IMR-90 (cell line): ENCODE results near the gene ARHGEF40. TPM values are rescaled to one million over a fixed set of nuclear protein-coding genes. Genes with fewer than 3 reads are reported as not detected.

Source experiments
- ATAC-seq: fragments of 200-7000 bp; cut with Tn5 transposase; 2 replicates; pipeline ENCODE4 v1.9.1; 2020; ENCODE audit warnings: low read depth, mild to moderate bottlenecking, moderate library complexity
- BruUV-seq: library from RNA; stranded (reverse); fragments of 400-500 nt; replicated peaks from 2 replicates; lab custom pipeline; 2021; lab: Mats Ljungman, UMichigan
- CTCF ChIA-PET: fragments of 300-600 bp; formaldehyde crosslinking; extraction: SDS; loops from one replicate; lab custom pipeline; 2021; ENCODE audit warnings: antibody characterized with exemption; lab: Yijun Ruan, JAX
- POLR2A ChIA-PET: fragments of 300-600 bp; sonication (Branson Sonifier 250); formaldehyde crosslinking; loops from one replicate; lab custom pipeline; 2022; ENCODE audit warnings: antibody characterized with exemption; ENCODE audit not compliant: unreplicated experiment; lab: Charles Lee
- DNase-seq: peaks from one replicate; pipeline ENCODE4 v3.0.0; 2013
- H2AFZ ChIP-seq: replicated peaks from 2 replicates; pipeline ENCODE3; 2013; ENCODE audit warnings: low read length, mild to moderate bottlenecking; ENCODE audit not compliant: poor library complexity
- H2AK5ac ChIP-seq: 2 replicates; pipeline ENCODE4 v1.6.1; 2013; ENCODE audit warnings: low read depth, low read length, inconsistent platforms
- H2AK9ac ChIP-seq: replicated peaks from 2 replicates; pipeline ENCODE3; 2013; ENCODE audit warnings: mild to moderate bottlenecking, low read depth, low read length, moderate library complexity; ENCODE audit not compliant: poor library complexity
- H2BK120ac ChIP-seq: 2 replicates; pipeline ENCODE4 v1.6.1; 2013; ENCODE audit warnings: low read depth, low read length, inconsistent platforms
- H2BK15ac ChIP-seq: 3 replicates; pipeline ENCODE4 v1.6.1; 2013; ENCODE audit warnings: low read depth, low read length, inconsistent platforms
- H2BK20ac ChIP-seq: 2 replicates; pipeline ENCODE4 v1.6.1; 2013; ENCODE audit warnings: low read depth, mild to moderate bottlenecking, inconsistent platforms, low read length, moderate library complexity
- H2BK5ac ChIP-seq: 2 replicates; pipeline ENCODE4 v1.6.1; 2013; ENCODE audit warnings: mild to moderate bottlenecking, low read depth, low read length, inconsistent platforms; ENCODE audit not compliant: poor library complexity, severe bottlenecking
- H3K14ac ChIP-seq: replicated peaks from 2 replicates; pipeline ENCODE4 v1.6.1; 2013; ENCODE audit warnings: low read depth, low read length, inconsistent platforms
- H3K18ac ChIP-seq: 2 replicates; pipeline ENCODE4 v1.6.1; 2013; ENCODE audit warnings: low read depth, low read length, control low read depth
- H3K23ac ChIP-seq: 2 replicates; pipeline ENCODE4 v1.6.1; 2013; ENCODE audit warnings: low read depth, low read length, inconsistent platforms
- H3K27ac ChIP-seq: 2 replicates; pipeline ENCODE4 v1.5.1; 2013; ENCODE audit warnings: mild to moderate bottlenecking, control low read depth, low read length; ENCODE audit not compliant: insufficient read depth
- H3K27me3 ChIP-seq: 2 replicates; pipeline ENCODE4 v1.6.1; 2013; ENCODE audit warnings: low read length; ENCODE audit not compliant: control insufficient read depth, insufficient read depth
- H3K36me3 ChIP-seq: 2 replicates; pipeline ENCODE4 v1.6.1; 2013; ENCODE audit warnings: low read length, mixed read lengths; ENCODE audit not compliant: control insufficient read depth, insufficient read depth
- H3K4ac ChIP-seq: 2 replicates; pipeline ENCODE4 v1.6.1; 2013; ENCODE audit warnings: low read depth, low read length, inconsistent platforms
- H3K4me1 ChIP-seq: 2 replicates; pipeline ENCODE4 v1.6.1; 2013; ENCODE audit warnings: low read length, mixed read lengths; ENCODE audit not compliant: control insufficient read depth, insufficient read depth
- H3K4me2 ChIP-seq: 2 replicates; pipeline ENCODE4 v1.6.1; 2013; ENCODE audit warnings: low read depth, mild to moderate bottlenecking, control low read depth, low read length, moderate library complexity
- H3K4me3 ChIP-seq: 2 replicates; pipeline ENCODE4 v1.5.1; 2013; ENCODE audit warnings: low read depth, mild to moderate bottlenecking, control low read depth, low read length, moderate library complexity; ENCODE audit not compliant: insufficient read depth
- H3K56ac ChIP-seq: 2 replicates; pipeline ENCODE4 v1.6.1; 2013; ENCODE audit warnings: low read length, inconsistent platforms; ENCODE audit not compliant: insufficient read depth; ENCODE audit errors: extremely low read depth
- H3K79me1 ChIP-seq, 2 experiments: 2 replicates each; pipeline ENCODE4 v1.6.1; 2013; ENCODE audit warnings: low read length in 2 of 2, inconsistent platforms in 1 of 2, low read depth in 1 of 2
- H3K9ac ChIP-seq: 2 replicates; pipeline ENCODE4 v1.6.1; 2013; ENCODE audit warnings: low read depth, low read length, control low read depth
- H3K9me1 ChIP-seq: 2 replicates; pipeline ENCODE4 v1.6.1; 2013; ENCODE audit warnings: low read length, inconsistent platforms; ENCODE audit not compliant: insufficient read depth
- H3K9me3 ChIP-seq: 2 replicates; pipeline ENCODE4 v1.6.1; 2013; ENCODE audit warnings: low read length; ENCODE audit not compliant: control insufficient read depth, insufficient read depth
- H4K20me1 ChIP-seq: 2 replicates; pipeline ENCODE4 v1.6.1; 2013; ENCODE audit warnings: low read length, inconsistent platforms; ENCODE audit not compliant: insufficient read depth
- H4K5ac ChIP-seq: 2 replicates; pipeline ENCODE4 v1.6.1; 2013; ENCODE audit warnings: mild to moderate bottlenecking, low read depth, low read length, control low read depth
- H4K8ac ChIP-seq, 2 experiments: 2 replicates each; pipeline ENCODE4 v1.6.1; 2013; ENCODE audit warnings: low read depth in 2 of 2, low read length in 2 of 2, control low read depth in 1 of 2, inconsistent platforms in 1 of 2
- H4K91ac ChIP-seq: 2 replicates; pipeline ENCODE4 v1.6.1; 2013; ENCODE audit warnings: low read depth, low read length, inconsistent platforms; ENCODE audit not compliant: insufficient read depth
- CTCF ChIP-seq: conservative IDR thresholded peaks from 2 replicates; pipeline ENCODE4 v1.5.1; 2012; ENCODE audit warnings: mild to moderate bottlenecking, low read depth, low read length, improper control_type of control experiment
- MXI1 ChIP-seq: IDR thresholded peaks from 2 replicates; pipeline ENCODE4 v1.6.1; 2012; ENCODE audit warnings: low read depth, mild to moderate bottlenecking, low read length, moderate library complexity, borderline replicate concordance
- SMC3 ChIP-seq: fragments of 150-350 bp; IDR thresholded peaks from 2 replicates; pipeline ENCODE4 v1.6.1; 2016; ENCODE audit warnings: low read depth, mild to moderate bottlenecking, antibody characterized with exemption, low read length, moderate library complexity
- WGBS, 2 experiments: methylation state at CpG; one replicate each; pipeline versions ENCODE4 v1.1.5 to v1.1.7; 2013; ENCODE audit warnings: missing lambda C conversion rate in 2 of 2; ENCODE audit not compliant: insufficient read length in 1 of 2; ENCODE audit errors: extremely low coverage in 2 of 2; 5-methylcytosine and 5-hydroxymethylcytosine counted together
- dilution Hi-C: fragments of 300-500 bp; cut with HindIII; formaldehyde crosslinking; loops from one replicate; pipeline ENCODE4 v1.14.3; 2018; ENCODE audit warnings: low sequenced_read_pairs; ENCODE audit not compliant: unreplicated experiment
- in situ Hi-C: fragments of 300-500 bp; cut with MboI; formaldehyde crosslinking; loops from 3 replicates; pipeline ENCODE4 v1.14.3; 2019; ENCODE audit warnings: low sequenced_read_pairs, inconsistent platforms, mixed read lengths
- intact Hi-C: fragments of 100-400 bp; cut with micrococcal nuclease; formaldehyde crosslinking; loops from 2 replicates; pipeline ENCODE4 v1.10.0; 2022
- polyA plus RNA-seq, 3 experiments: library from polyadenylated mRNA; depleted of rRNA; stranded (reverse); fragments of >200 nt; gene quantifications; 2 replicates each; pipeline ENCODE4 v1.2.3, GENCODE V29; 2012; ENCODE audit warnings: low replicate concordance in 1 of 3
- total RNA-seq: library from RNA; depleted of rRNA; stranded (reverse); fragments of >200 nt; gene quantifications from 2 replicates; pipeline ENCODE4 v1.2.3, GENCODE V29; 2012

The ARHGEF40 gene
- total and polyA plus RNA-seq, 2 of the 4 experiments (the other 2 are of a cell fraction): 18.1 to 58.4 TPM

DNA sequence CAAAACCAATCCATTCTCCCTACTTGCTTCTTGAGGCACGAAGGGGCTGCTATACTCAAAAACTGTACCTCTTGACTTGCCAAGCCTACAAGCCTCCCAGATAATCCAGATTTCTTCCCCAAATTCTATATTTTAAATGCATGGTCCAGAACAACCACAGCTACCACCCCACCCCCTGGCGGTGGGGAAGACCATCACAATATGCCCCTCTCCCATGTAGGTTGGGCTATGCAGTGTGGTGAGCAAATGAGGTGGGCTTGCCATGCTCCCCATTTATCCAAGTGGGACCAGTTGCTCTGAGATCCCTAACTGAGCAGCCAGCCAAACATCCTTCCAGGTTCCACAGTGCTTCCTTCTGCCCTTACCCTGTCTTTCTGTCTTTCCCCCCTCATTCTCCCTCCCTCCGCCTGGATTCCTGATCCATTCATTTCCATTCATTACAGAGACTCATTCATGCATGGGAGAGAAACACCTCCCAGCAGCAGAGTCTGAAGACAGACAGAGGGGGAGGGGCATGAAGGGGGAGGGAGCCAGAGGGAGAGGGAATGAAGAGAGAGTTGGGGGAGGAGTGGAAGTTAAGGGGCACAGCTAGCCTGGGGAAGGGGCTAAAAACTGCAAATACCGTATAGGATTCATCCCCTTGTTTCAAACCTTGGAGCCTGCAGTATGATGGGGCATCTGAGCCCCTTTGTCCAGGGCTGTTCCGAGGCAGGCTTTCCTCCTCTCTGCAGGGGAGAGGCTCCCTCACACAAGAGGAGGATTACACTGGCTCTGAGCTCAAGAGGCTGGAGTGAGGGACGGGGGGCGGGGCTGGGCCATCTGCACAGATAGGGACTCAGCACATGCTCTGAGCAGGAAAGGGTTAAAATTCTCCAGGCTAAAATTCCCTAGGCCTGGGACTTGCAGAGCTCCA lies 23.9 kb downstream of the ARHGEF40 start:
- no peak for DNase-seq
- Histone ChIP-seq H3K9me1 (no peaks in the 10 kb centered on the region), H4K91ac (no peak overlapping the region), H3K4me1 (peaks cover 2% of the 10 kb centered on the region; the same call in 1 of the 2 replicates), H2BK20ac (no peak overlapping the region), H3K56ac (no peak overlapping the region), H3K27ac (no peak overlapping the region), H3K4me3 (no peak overlapping the region), H2BK15ac (no peak overlapping the region), H3K79me1 (0 out of 4 replicates have a peak, but pooled peaks cover 3% of the 10 kb centered on the region in 2 experiments), H3K23ac (no peak overlapping the region), H3K9ac (no peak overlapping the region), H2AK9ac (no peak overlapping the region), H2AK5ac (no peak overlapping the region), H3K27me3 (no peaks in the 10 kb centered on the region), H3K4me2 (no peak overlapping the region), H3K18ac (no peak overlapping the region), H2BK5ac (no peak overlapping the region), H2BK120ac (no peak overlapping the region), H4K20me1 (no peaks in the 10 kb centered on the region; the same call in 1 of the 2 replicates), H3K9me3 (no peaks in the 10 kb centered on the region), H3K14ac (no peak overlapping the region), H4K5ac (no peak overlapping the region), H3K36me3 (peaks cover 21% of the 10 kb centered on the region), H2AFZ (no peak overlapping the region), H3K4ac (no peak overlapping the region), H4K8ac (no peak overlapping the region)
- ChIA-PET POLR2A (interaction anchor here (0.6 kb wide), 1 partner anchor 10 kb away, joined by 3 read pairs; no protein-coding TSS in a partner anchor), CTCF (interaction anchor here (0.6 to 2.9 kb wide), 7 partner anchors 10 to 1845 kb away, joined by 3 to 17 read pairs (median 4); no protein-coding TSS in a partner anchor)
- WGBS, 2 experiments: no CpG with 5 or more reads among the region's 7 CpGs
- no TSS peak for BruUV-seq
- intact Hi-C loops: no loop called here
- dilution Hi-C loops: no loop called here
- no peak for ATAC-seq
- in situ Hi-C loops: loop anchor here (25.0 kb wide), 2 partner anchors 632 to 757 kb away; partner anchors contain the start of genes APEX1, CCNB1IP1, OSGEP and PARP2
- TF ChIP-seq MXI1 (no peak), CTCF (peak; percentile 31), SMC3 (no peak)
